SK-N-MC (cell line): ENCODE data around the gene CBY3.
"Not testable (repeated sequence)": the region's sequence is repeated elsewhere in the genome, so short reads cannot be mapped to it uniquely, and the experiment has no call there.

Experiments used
- DNase-seq: peaks from one replicate; pipeline ENCODE4 v3.0.0-alpha.2; 2011; ENCODE audit warnings: low read depth, low spot score
- H3K27ac ChIP-seq: fragments of 200-600 bp; sonication (generic); 2 replicates; pipeline ENCODE4 v1.5.1; 2016; ENCODE audit warnings: mixed run types
- H3K36me3 ChIP-seq: fragments of 200-600 bp; sonication (generic); 2 replicates; pipeline ENCODE4 v1.6.1; 2017; ENCODE audit warnings: antibody characterized with exemption, low read length, mixed read lengths; ENCODE audit not compliant: insufficient read depth
- H3K4me3 ChIP-seq: fragments of 200-600 bp; sonication (generic); 2 replicates; pipeline ENCODE4 v1.5.1; 2016
- H3K9ac ChIP-seq: fragments of 200-600 bp; sonication (generic); 2 replicates; pipeline ENCODE4 v1.8.0; 2017; ENCODE audit warnings: mixed run types, mixed read lengths; ENCODE audit not compliant: insufficient read length
- H3K9me3 ChIP-seq: fragments of 200-600 bp; sonication (generic); 2 replicates; pipeline ENCODE4 v1.6.1; 2017; ENCODE audit warnings: low read depth, mild to moderate bottlenecking, antibody characterized with exemption, low read length, moderate library complexity, mixed read lengths
- EZH2 ChIP-seq: fragments of 200-600 bp; sonication (generic); IDR thresholded peaks from one replicate; pipeline ENCODE4 v1.6.1; 2017; ENCODE audit warnings: antibody characterized with exemption
- FOXP2 ChIP-seq: optimal IDR thresholded peaks from 2 replicates; pipeline ENCODE3; 2011; ENCODE audit warnings: mild to moderate bottlenecking, moderate library complexity; ENCODE audit not compliant: insufficient read depth; ENCODE audit errors: extremely low read length, control extremely low read depth
- POLR2AphosphoS5 ChIP-seq: IDR thresholded peaks from 2 replicates; pipeline ENCODE4 v1.6.1; 2012; ENCODE audit warnings: mild to moderate bottlenecking, low read depth, low read length, borderline replicate concordance

Gene CBY3

GRCh38 chr5:179699616-179700237 is 18.9 kb upstream of the CBY3 start:
- no peak for TF ChIP-seq FOXP2
- no peak for TF ChIP-seq POLR2AphosphoS5
- TF ChIP-seq EZH2 = no peak
- Histone ChIP-seq H3K9ac (peak overlapping the region; percentile 98), H3K9me3 (no peaks in the 10 kb centered on the region), H3K27ac (peak overlapping the region; percentile 84), H3K36me3 (peaks cover 37% of the 10 kb centered on the region), H3K4me3 (peak overlapping the region; percentile 97)
- no peak for DNase-seq

DNA sequence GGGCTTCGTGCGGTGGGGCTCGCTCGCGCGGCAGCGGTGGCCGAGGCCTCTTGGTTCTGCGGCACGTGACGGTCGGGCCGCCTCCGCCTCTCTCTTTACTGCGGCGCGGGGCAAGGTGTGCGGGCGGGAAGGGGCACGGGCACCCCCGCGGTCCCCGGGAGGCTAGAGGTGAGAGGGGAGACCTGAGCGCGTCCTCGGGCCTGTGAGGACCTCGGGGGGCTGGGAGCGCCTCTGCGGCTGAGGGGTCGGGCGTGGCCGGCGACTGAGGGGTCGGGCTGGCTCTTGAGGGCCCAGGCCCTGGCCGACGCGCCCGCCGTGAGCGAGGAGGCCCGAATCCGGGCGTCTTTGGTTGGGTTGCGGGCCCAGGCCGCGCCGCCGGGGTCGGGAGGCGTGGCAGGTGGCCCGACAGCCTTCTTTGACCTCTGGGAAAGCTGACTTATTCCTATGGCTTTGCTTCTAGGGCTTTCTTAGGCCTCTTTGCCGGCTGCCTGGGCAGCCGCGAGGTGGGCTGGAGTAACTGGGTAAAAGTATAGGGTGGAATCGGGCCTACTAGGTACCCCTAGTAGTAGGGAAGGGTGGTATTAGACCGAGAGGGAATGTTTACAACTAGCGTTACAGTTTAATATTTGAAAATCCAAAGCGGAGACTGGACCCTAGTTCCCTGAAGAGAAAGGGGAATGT is 18.2 kb upstream of the CBY3 start, which contains the start of gene CANX:
CANX (plus strand) TSS at position 33 of the 681 bp plus-strand sequence. CDS start 6,715 bp downstream, outside the sequence.
- Histone ChIP-seq H3K9me3 (no peaks in the 10 kb centered on the region), H3K9ac (peak within 1 kb of the TSS; percentile 98), H3K27ac (peak within 1 kb of the TSS; percentile 87), H3K36me3 (peaks cover 34% of the 10 kb centered on the region), H3K4me3 (peak within 1 kb of the TSS; percentile 97)
- peak; percentile 77 for TF ChIP-seq POLR2AphosphoS5
- TF ChIP-seq FOXP2 = no peak
- no peak for DNase-seq

GRCh38 chr5:179697993-179698934 is 17.4 kb upstream of the CBY3 start:
- peak overlapping the region; percentile 87 for H3K27ac ChIP-seq
- H3K9ac ChIP-seq = peak overlapping the region; percentile 98
- TF ChIP-seq FOXP2 (peak; percentile 83), POLR2AphosphoS5 (peak; percentile 87), EZH2 (no peak)
- no peaks in the 10 kb centered on the region for H3K9me3 ChIP-seq
- peaks cover 26% of the 10 kb centered on the region for H3K36me3 ChIP-seq
- peak; percentile 95 for DNase-seq
- peak overlapping the region; percentile 97 for H3K4me3 ChIP-seq

GRCh38 chr5:179697543-179697942 is 16.7 kb upstream of the CBY3 start:
- Histone ChIP-seq H3K36me3 (peaks cover 19% of the 10 kb centered on the region), H3K9ac (peak overlapping the region; percentile 86), H3K4me3 (peak overlapping the region; percentile 97), H3K27ac (peak overlapping the region; percentile 87)
- DNase-seq, H3K9me3 ChIP-seq: not testable (repeated sequence)

DNA sequence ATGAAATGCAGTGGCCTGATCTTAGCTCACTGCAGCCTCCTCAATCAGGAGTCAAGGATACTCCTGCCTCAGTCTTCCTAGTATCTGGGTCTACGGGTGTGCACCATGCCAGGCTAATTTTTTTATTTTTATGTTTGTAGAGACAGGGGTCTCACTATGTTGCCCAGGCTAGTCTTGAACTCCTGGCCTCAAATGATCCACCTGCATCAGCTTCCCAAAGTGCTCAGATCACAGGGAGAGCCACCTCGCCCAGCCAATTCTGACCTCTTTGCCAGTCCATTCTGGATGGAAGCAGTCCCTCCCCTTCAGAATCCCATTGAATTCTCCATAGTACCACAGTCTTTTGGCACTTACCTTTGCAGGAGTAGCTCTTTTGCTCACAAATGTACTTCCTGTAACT is 16.3 kb upstream of the CBY3 start:
- no peak for TF ChIP-seq POLR2AphosphoS5
- no peak for TF ChIP-seq FOXP2
- TF ChIP-seq EZH2 = no peak
- no peak overlapping the region for H3K9ac ChIP-seq
- no peak overlapping the region for H3K27ac ChIP-seq
- no peak overlapping the region for H3K4me3 ChIP-seq
- H3K9me3 ChIP-seq = no peaks in the 10 kb centered on the region
- DNase-seq = no peak
- H3K36me3 ChIP-seq = peaks cover 15% of the 10 kb centered on the region

GRCh38 chr5:179696603-179697002 is 15.8 kb upstream of the CBY3 start:
- Histone ChIP-seq H3K36me3 (peaks cover 10% of the 10 kb centered on the region), H3K27ac (0 out of 2 replicates have a peak overlapping the region, but pooled peaks have one; percentile 49), H3K9ac (no peak overlapping the region), H3K4me3 (no peak overlapping the region), H3K9me3 (no peaks in the 10 kb centered on the region)
- no peak for TF ChIP-seq POLR2AphosphoS5
- no peak for TF ChIP-seq FOXP2
- TF ChIP-seq EZH2 = no peak
- no peak for DNase-seq

- Histone ChIP-seq H3K27ac (no peak overlapping the region), H3K4me3 (no peak overlapping the region), H3K36me3 (no peaks in the 10 kb centered on the region), H3K9ac (no peak overlapping the region), H3K9me3 (no peaks in the 10 kb centered on the region)
- no peak for DNase-seq
- no peak for TF ChIP-seq EZH2
- TF ChIP-seq FOXP2 = no peak
- TF ChIP-seq POLR2AphosphoS5 = no peak
Observed at GRCh38 chr5:179694561-179694960, 13.7 kb upstream of the CBY3 start.

- H3K9me3 ChIP-seq, H3K27ac ChIP-seq, H3K9ac ChIP-seq, H3K36me3 ChIP-seq, H3K4me3 ChIP-seq, DNase-seq: not testable (repeated sequence)
Observed at GRCh38 chr5:179689212-179689611, 8.4 kb upstream of the CBY3 start.
